Endothelial cell of umbilical vein (primary cell): ENCODE results near the gene NENF. TPM values are rescaled to one million over a fixed set of nuclear protein-coding genes. Genes with fewer than 3 reads are reported as not detected.
A peak's percentile ranks its signal among the peaks of the same experiment; 100 is the strongest.

Source experiments
- BruUV-seq: library from RNA; stranded (reverse); fragments of 400-500 nt; replicated peaks from 2 replicates; lab custom pipeline; 2021; lab: Mats Ljungman, UMichigan
- CTCF ChIA-PET: fragments of 300-600, 350-600 bp; sonication (Branson Sonifier 250); formaldehyde crosslinking; loops from one replicate; lab custom pipeline; 2021; ENCODE audit warnings: antibody characterized with exemption, inconsistent platforms; lab: Charles Lee
- POLR2A ChIA-PET: fragments of 300-600, 350-600 bp; sonication (Branson Sonifier 250); formaldehyde crosslinking; loops from one replicate; lab custom pipeline; 2021; ENCODE audit warnings: antibody characterized with exemption, inconsistent platforms; lab: Charles Lee
- DNase-seq: peaks from one replicate; pipeline ENCODE4 v3.0.0-alpha.2; 2011; ENCODE audit warnings: low read depth, low spot score
- FAIRE-seq: peaks from 2 replicates; lab custom pipeline; 2011; peaks lifted over from hg19 to GRCh38; lab: Jason Lieb, UNC
- H2AFZ ChIP-seq: 2 replicates; pipeline ENCODE4 v1.6.0; 2012; ENCODE audit warnings: low read depth, low read length, control low read depth, inconsistent platforms
- H3K27ac ChIP-seq: 2 replicates; pipeline ENCODE4 v1.5.1; 2011; ENCODE audit warnings: low read depth, mild to moderate bottlenecking, control low read depth, low read length, moderate library complexity; ENCODE audit not compliant: insufficient read depth
- H3K27me3 ChIP-seq, 2 experiments: 2 replicates each; pipeline versions ENCODE4 v1.6.0 to v1.6.1; 2011; ENCODE audit warnings: low read length in 2 of 2, mixed read lengths in 1 of 2; ENCODE audit not compliant: control insufficient read depth in 2 of 2, insufficient read depth in 2 of 2
- H3K36me3 ChIP-seq, 2 experiments: 2 replicates in 1 of 2; 3 replicates in 1 of 2; pipeline ENCODE4 v1.5.1; 2011; ENCODE audit warnings: low read length in 2 of 2, mild to moderate bottlenecking in 1 of 2, moderate library complexity in 1 of 2; ENCODE audit not compliant: control insufficient read depth in 2 of 2, insufficient read depth in 2 of 2; ENCODE audit errors: extremely low read depth in 1 of 2
- H3K4me1 ChIP-seq: 3 replicates; pipeline ENCODE4 v1.5.1; 2011; ENCODE audit warnings: mild to moderate bottlenecking, low read length; ENCODE audit not compliant: control insufficient read depth, insufficient read depth; ENCODE audit errors: extremely low read depth
- H3K4me2 ChIP-seq: 2 replicates; pipeline ENCODE4 v1.6.1; 2011; ENCODE audit warnings: low read length, control low read depth, mixed read lengths; ENCODE audit not compliant: insufficient read depth
- H3K4me3 ChIP-seq, 3 experiments: fragments of 200-600 bp in 1 of 3; sonication (generic), shearing (Covaris generic) in 1 of 3; replicated peaks in 1 of 3; 2 replicates each; pipeline ENCODE4 v1.5.1; 2011 to 2016; ENCODE audit warnings: control low read depth in 3 of 3, low read length in 3 of 3, mild to moderate bottlenecking in 2 of 3, inconsistent platforms in 1 of 3, low read depth in 1 of 3, moderate library complexity in 1 of 3; ENCODE audit not compliant: insufficient read depth in 1 of 3
- H3K79me2 ChIP-seq: 2 replicates; pipeline ENCODE4 v1.6.0; 2012; ENCODE audit warnings: low read length, inconsistent platforms; ENCODE audit not compliant: control insufficient read depth, insufficient read depth
- H3K9ac ChIP-seq: replicated peaks from 2 replicates; pipeline ENCODE3; 2011; ENCODE audit warnings: low read length, control low read depth; ENCODE audit not compliant: insufficient read depth; ENCODE audit errors: extremely low read depth
- H3K9me1 ChIP-seq: replicated peaks from 3 replicates; pipeline ENCODE4 v1.6.0; 2011; ENCODE audit warnings: mild to moderate bottlenecking, low read length; ENCODE audit not compliant: control insufficient read depth, insufficient read depth; ENCODE audit errors: extremely low read depth
- H3K9me3 ChIP-seq: replicated peaks from 2 replicates; pipeline ENCODE4 v1.5.1; 2012; ENCODE audit warnings: low read length, inconsistent platforms; ENCODE audit not compliant: control insufficient read depth, insufficient read depth
- H4K20me1 ChIP-seq: replicated peaks from 2 replicates; pipeline ENCODE3; 2011; ENCODE audit warnings: mild to moderate bottlenecking, low read length; ENCODE audit not compliant: control insufficient read depth, insufficient read depth; ENCODE audit errors: extremely low read depth
- CTCF ChIP-seq, 2 donors: IDR thresholded peaks; 1 replicate in 1 of 2; 2 replicates in 1 of 2; pipeline ENCODE4 v1.5.1; 2011; ENCODE audit warnings: low read length in 2 of 2, mild to moderate bottlenecking in 2 of 2, moderate library complexity in 2 of 2, control low read depth in 1 of 2, inconsistent platforms in 1 of 2, low read depth in 1 of 2; ENCODE audit not compliant: insufficient read depth in 1 of 2; ENCODE audit errors: extremely low read depth in 1 of 2
- GATA2 ChIP-seq: IDR thresholded peaks from 2 replicates; pipeline ENCODE4 v1.7.0; 2011; ENCODE audit warnings: low read depth, mild to moderate bottlenecking, moderate library complexity, mixed read lengths, low read length; ENCODE audit not compliant: insufficient read length, insufficient read depth
- JUN ChIP-seq: IDR thresholded peaks from 2 replicates; pipeline ENCODE4 v1.6.1; 2011; ENCODE audit warnings: borderline replicate concordance, low read depth; ENCODE audit not compliant: insufficient read length, insufficient read depth
- MYC ChIP-seq: IDR thresholded peaks from one replicate; pipeline ENCODE4 v1.6.1; 2011; ENCODE audit warnings: mild to moderate bottlenecking, low read depth, low read length
- POLR2AphosphoS5 ChIP-seq: IDR thresholded peaks from 2 replicates; pipeline ENCODE4 v1.6.1; 2012; ENCODE audit warnings: low read depth, mild to moderate bottlenecking, control low read depth, low read length, moderate library complexity; ENCODE audit not compliant: insufficient read depth
- dilution Hi-C: fragments of 300-500 bp; cut with MboI; formaldehyde crosslinking; loops from one replicate; pipeline ENCODE4 v1.15.0; 2019; ENCODE audit warnings: low sequenced_read_pairs; ENCODE audit not compliant: extremely low pct_ligation_motif_present
- intact Hi-C: fragments of 100-400 bp; cut with micrococcal nuclease; formaldehyde crosslinking; loops from one replicate; pipeline ENCODE4 v1.10.0; 2022
- polyA plus RNA-seq, 4 experiments: library from polyadenylated mRNA; depleted of rRNA in 3 of 4; stranded (reverse) in 3 of 4; unstranded in 1 of 4; fragments of >200 nt; gene quantifications; 2 replicates each; pipeline versions ENCODE4 v1.2.1 to v1.2.3, GENCODE V29; 2011 to 2012; ENCODE audit warnings: missing spikeins in 1 of 4
- total RNA-seq: library from RNA; stranded (reverse); gene quantifications from 2 replicates; pipeline ENCODE4 v1.2.3, GENCODE V29; 2021

Gene NENF
- total and polyA plus RNA-seq, 2 donors (not counting 3 experiments of a cell fraction or from before 2014, with no cell fraction given): 19.8 to 23.0 TPM

- no peak overlapping the region for H3K4me3 ChIP-seq
- H4K20me1 ChIP-seq: no peaks in the 10 kb centered on the region
- POLR2A ChIA-PET: interaction anchor here (1.0 to 1.6 kb wide), 2 partner anchors 153 to 385 kb away, joined by 4 to 5 read pairs; partner anchors contain the start of gene ATF3
- peaks cover 0 to 2% of the 10 kb centered on the region in 2 experiments for H3K27me3 ChIP-seq
- FAIRE-seq (no peak), DNase-seq (no peak)
- H3K4me1 ChIP-seq: no peaks in the 10 kb centered on the region
- no TSS peak for BruUV-seq
- dilution Hi-C loops: no loop called here
- H3K79me2 ChIP-seq: no peaks in the 10 kb centered on the region
- CTCF ChIA-PET: interaction anchor here (0.6 to 7.2 kb wide), 80 partner anchors 8 to 1132 kb away, joined by 3 to 198 read pairs (median 5); partner anchors contain the start of genes ATF3, DTL, INTS7 and NENF
- no peaks in the 10 kb centered on the region for H3K36me3 ChIP-seq
- H3K9me3 ChIP-seq: no peaks in the 10 kb centered on the region
- no peaks in the 10 kb centered on the region for H3K9me1 ChIP-seq
- H3K4me2 ChIP-seq: no peak overlapping the region
- intact Hi-C loops: loop anchor here (1.0 kb wide), 1 partner anchor 420 kb away; the partner anchor contains the start of genes DTL and INTS7
- TF ChIP-seq MYC: no peak
- no peak for TF ChIP-seq POLR2AphosphoS5
- no peak overlapping the region for H3K9ac ChIP-seq
- H3K27ac ChIP-seq: no peak overlapping the region
- H2AFZ ChIP-seq: no peak overlapping the region
Measured at GRCh38 chr1:212455401-212455800, 22.7 kb downstream of the NENF start.

- no peak overlapping the region for H3K27ac ChIP-seq
- H4K20me1 ChIP-seq: no peaks in the 10 kb centered on the region
- H3K4me3 ChIP-seq: no peak overlapping the region
- FAIRE-seq (peak; percentile 99), DNase-seq (peak; percentile 82)
- no peaks in the 10 kb centered on the region for H3K36me3 ChIP-seq
- H3K4me2 ChIP-seq: no peak overlapping the region
- H3K9me1 ChIP-seq: no peaks in the 10 kb centered on the region
- TF ChIP-seq GATA2: no peak
- peak; percentile 91 for TF ChIP-seq CTCF (IDR thresholded peaks at IDR 0.05; ENCODE audit: extremely low read depth in 1 of 2, insufficient read depth in 1 of 2, low read depth in 1 of 2, low read length in 2 of 2)
- TF ChIP-seq JUN: no peak
- TF ChIP-seq POLR2AphosphoS5: no peak
- intact Hi-C loops: loop anchor here (1.0 to 2.0 kb wide), 8 partner anchors 41 to 776 kb away; partner anchors contain the start of genes DTL, INTS7 and PACC1
- no TSS peak for BruUV-seq
- CTCF ChIA-PET: interaction anchor here (0.6 to 7.2 kb wide), 98 partner anchors 9 to 1132 kb away, joined by 3 to 198 read pairs (median 4); partner anchors contain the start of genes ATF3, DTL, INTS7 and NENF
- no peaks in the 10 kb centered on the region for H3K79me2 ChIP-seq
- H3K27me3 ChIP-seq: peaks cover 0 to 2% of the 10 kb centered on the region in 2 experiments
- no peaks in the 10 kb centered on the region for H3K4me1 ChIP-seq
- no peak overlapping the region for H3K9ac ChIP-seq
- POLR2A ChIA-PET: interaction anchor here (0.6 to 1.6 kb wide), 3 partner anchors 29 to 385 kb away, joined by 4 to 6 read pairs (median 5); partner anchors contain the start of gene ATF3
- dilution Hi-C loops: no loop called here
- no peak overlapping the region for H2AFZ ChIP-seq
- H3K9me3 ChIP-seq: no peaks in the 10 kb centered on the region
Measured at GRCh38 chr1:212455803-212456528, 23.2 kb downstream of the NENF start.
